Measurements from ENCODE around the gene CDHR4.
"Not testable (repeated sequence)": the region's sequence is repeated elsewhere in the genome, so short reads cannot be mapped to it uniquely, and the experiment has no call there.

CDHR4 gene, protein sequence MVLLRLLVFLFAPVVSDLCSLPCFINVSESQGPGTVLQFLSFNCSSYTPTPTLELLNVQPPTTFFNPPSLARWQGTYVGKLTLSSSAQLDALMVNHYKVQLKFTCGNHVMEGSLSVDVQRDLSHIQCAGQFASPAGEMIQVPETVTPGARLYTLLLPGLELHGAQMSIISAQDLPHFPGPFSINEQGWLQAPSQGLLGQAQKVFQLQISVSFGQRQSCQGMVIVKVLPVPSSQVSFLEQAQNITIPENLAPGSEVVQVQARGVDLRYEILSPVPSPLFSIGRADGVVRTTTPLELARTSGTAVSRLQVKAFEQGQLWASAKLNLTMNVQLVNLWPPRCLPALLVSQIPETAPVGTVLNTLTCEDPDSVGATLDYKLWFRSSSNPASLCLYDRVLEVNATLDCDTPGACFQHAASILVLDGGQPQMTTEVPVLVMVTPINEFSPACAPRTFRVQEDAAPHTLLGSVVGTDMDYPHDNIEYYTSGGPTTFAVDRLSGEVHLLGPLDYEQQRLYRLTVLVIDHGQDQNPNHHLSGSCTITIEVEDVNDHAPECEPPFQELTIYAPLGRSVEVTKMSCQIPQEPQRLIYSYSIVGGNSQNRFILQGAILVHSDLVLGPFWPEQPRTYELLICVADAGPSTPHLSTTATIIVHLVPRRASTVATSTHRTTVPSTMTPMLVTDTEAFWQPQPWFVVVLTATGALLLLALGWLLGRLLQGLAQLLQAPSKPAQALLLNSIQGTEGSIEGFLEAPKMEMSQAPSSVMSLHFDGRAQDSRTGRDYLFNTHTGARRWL

DNA sequence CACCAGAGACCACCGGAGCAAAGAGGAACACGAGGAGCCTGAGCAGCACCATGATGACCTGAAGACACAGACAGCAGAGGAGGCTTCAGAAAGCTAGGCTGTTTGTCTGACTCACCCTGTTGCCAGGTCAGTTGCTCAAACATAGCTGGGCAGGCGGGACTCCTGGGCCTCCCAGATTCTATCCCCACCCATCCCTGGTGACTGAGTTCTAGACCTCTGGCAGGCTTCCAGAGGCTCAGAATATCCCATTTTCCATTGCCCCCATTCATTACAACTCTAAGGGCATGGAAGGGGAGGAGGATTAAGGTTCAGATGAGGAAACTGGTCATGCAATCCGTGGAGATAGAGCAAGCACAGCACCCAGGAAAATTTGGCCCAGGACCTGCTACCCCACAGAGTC is at the start of gene CDHR4:
Gene CDHR4 (minus strand): TSS at position 113 of the 400 bp plus-strand sequence. CDS start 61 bp downstream, at position 52.
- peak; percentile 83 for DNase-seq (ENCODE audit: low read depth)

DNA sequence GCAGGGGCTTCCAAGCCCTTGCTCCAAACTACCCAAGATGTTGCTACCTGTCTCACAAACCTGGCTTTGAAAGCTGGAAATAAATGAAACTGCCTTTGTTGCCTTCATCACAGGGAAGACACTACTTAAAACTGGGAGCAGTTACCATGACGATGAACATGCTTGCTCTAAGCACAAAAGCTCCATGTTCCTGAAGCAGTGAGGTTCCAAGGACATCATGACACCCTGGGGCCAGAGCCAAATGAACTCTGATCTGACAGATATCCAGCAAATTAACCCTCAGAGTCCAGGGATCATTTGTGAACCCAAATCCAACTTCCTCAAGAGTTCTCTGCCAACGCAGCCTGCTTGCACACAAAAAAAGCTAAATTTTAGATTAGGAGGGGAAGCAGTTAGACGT is 46.0 kb upstream of the CDHR4 start:
- no peak for DNase-seq (ENCODE audit: low read depth)

DNA sequence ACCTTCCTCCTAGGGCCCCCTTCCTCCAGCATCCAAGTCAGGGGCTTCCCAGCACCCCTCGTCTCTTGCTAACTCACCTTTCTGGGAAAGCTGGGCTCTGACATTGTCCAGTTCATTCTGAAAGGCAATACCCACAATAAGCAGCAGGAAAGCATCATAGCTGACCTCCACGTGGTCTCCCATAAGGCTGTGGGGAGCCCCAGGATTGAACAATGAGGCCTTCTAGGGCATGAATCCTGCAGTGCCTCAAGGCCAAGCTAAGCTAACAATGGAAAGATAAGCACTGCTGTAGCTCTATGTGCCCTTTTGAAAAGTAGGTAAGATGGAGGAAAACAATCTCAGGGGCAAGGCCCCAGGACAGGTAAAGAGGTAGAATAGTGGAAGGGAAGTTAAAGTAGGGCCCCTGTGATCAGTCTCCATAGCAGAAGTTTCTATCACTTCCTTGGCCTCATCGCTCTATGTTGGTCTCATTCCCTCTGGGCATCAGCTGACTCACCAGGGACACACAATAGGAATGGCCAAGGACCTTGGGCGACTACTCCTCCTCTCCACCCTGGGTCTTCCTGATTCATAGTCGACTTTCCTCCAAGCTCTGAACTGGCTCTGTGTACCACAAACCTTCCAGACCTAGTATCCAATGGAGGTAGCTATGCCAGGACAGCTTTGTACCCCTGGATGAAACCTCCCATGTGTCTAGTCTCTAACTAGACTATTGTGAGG is 45.0 kb upstream of the CDHR4 start:
- no peak for DNase-seq (ENCODE audit: low read depth)

DNA sequence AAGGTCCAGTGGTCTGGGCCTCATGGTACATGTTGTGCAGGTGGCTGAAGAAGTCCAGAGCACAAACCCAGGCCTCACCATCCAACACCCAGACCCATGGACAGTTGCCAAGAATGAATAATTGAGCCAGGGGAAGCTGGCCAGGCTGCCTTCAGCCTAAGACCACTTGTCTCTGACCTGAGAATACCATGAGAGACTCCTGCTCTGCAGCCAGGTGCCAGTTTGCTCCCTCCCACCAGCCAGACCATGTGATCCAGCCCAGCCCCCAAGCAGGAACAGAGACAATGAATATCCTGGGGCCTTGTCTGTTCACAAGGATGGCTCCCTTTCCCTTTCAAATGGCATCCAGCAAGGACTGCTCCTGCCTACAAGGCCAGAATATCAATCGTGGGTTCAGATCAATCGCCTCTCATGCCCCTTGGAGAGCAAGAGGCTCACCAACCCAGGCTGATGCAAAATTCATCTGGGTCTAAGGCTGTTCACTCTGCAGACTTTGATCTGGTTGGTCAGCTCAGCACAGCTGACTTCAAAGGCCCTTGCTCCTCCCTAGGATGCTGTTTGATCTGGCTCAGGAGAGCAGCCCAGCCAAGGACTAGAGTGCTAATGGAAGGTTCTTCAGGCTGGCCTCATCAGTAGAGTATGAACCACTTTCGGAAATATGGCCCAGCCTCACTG is 43.3 kb upstream of the CDHR4 start:
- DNase-seq (ENCODE audit: low read depth), result no peak

DNA sequence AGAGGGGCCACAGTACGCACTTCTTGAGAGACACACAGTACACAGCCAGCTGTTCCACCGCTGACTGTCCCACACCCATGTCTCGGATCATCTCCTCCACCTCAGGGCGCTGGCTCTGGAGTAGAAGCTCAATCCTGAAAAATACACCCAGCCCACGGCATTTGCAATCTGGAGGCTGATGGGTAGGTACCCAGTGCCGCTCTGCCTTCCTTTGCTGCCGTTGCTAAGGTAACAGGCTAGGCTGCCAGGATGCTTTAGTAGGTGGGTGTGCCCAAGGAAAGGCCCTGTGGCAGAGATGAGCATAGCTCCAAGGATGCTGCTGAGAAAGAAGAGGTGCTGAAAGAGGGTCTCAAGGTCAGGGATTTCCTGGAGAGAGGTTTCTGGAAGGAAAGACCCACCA is 42.1 kb upstream of the CDHR4 start:
- DNase-seq (ENCODE audit: low read depth), result no peak

DNA sequence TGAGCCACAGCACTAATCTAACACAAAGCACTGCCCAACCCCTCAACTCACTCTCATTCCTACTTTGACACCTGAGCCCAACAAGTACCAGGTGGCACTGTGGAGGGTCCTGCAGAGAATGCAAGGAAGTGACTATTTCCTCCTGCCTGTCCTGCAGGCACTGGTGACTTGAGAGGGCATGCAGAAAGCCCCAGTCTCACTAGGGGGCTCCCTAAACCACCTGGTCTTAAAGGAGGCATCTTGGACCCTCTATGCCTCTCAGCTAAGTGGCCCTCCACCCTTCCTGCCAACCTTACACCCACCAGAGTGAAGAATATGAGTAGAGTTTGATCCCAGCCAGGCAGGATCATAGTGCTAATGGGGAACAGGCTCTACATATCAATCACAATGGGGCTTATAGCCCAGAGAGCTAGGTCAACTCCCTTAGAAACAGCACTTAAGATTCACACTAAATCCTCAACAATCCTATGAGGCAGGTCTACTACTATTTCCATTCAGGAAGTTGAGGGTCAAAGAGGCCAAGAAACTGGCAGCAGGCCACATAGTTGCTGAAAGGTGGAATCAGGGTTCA is 41.5 kb upstream of the CDHR4 start:
- no peak for DNase-seq (ENCODE audit: low read depth)

DNA sequence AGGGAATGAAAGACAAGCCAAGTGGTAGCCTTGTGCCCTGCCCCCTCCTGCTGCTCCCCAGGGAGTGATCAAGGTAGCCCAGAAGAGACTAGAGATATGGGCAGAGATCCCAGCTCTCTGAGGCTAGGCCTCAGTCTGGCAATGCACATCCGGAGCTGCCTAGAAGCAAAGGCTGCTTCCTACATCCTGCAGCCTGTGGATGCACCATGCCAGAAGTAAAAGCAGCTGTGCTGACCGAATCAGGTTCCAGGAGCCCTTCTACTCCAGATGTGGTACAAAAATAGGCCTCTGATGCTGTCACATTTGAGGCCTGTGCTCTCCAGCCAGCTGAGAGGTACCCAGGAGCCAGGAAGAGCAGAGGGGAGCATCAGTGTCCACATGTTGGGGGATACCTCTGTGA is 40.7 kb upstream of the CDHR4 start:
- DNase-seq (ENCODE audit: low read depth), result no peak

DNA sequence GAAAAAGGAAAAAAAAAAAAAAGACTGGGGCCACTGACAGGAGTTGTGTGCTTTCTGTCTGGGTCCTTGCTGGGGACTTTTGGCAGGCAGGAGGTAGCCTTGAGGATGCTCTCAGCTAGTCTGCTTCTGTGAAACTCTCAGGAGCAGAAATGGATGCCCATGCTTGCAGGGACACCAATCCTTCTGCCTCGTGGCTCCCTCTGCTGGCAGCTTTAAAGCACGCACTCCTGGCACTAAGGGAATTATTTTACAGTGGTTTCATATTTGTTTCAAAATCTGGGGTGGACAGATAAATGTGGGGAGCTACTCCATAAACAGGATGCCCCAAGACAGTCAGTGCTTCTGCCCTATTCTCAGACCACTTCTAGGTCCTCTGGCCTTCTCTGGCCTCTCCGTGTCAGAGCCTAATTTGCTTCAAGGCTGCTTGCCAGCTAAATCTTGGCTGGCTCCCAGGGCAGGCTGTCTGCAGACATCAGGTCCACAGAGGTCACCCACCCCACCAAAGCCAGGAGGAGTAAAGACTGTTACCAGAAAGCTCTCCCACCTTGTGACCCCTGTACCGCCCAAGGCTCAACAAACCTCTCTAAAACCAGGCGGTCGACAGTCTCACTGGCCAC is 39.6 kb upstream of the CDHR4 start:
- DNase-seq (ENCODE audit: low read depth), result peak; percentile 70

DNA sequence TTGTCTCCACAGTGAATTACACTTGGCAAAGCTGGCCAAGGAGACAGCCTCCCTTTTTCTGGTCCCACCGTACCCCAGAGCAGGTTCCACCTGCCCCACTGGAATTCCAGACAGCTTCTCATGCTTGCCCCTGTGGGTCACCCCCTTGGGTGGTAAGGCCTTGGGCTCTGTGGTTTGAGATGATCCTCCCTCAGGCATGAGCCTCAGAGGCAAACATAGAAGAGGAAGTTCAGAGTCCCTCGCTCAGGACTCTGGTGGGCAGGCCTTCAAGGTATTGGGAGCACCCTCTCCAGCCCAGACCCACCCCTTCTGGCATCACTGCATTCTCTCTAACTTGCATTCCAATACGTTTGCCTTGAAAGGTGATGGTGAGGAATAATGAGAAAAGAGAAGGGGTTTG is 31.7 kb upstream of the CDHR4 start:
- DNase-seq (ENCODE audit: low read depth), result no peak

DNA sequence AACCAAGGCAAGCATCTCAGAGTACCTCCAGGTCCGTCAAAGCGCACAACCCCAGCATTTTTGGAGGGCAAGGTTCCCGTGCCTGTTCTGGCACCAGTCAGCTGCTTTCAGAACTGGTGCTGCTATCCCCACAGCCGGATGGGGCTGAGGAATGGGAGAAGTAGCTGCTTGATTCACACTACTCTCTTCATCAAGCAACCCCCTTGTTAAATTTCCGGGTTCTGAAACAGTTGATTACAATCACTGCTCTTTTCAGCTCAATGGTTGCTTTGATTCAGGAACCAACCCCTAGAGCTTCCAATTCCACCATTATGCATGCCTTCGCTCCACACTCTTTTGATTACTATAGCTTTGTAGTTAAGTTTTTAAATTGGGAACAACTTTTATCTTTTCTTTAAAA is 26.3 kb upstream of the CDHR4 start:
- no peak for DNase-seq (ENCODE audit: low read depth)

DNA sequence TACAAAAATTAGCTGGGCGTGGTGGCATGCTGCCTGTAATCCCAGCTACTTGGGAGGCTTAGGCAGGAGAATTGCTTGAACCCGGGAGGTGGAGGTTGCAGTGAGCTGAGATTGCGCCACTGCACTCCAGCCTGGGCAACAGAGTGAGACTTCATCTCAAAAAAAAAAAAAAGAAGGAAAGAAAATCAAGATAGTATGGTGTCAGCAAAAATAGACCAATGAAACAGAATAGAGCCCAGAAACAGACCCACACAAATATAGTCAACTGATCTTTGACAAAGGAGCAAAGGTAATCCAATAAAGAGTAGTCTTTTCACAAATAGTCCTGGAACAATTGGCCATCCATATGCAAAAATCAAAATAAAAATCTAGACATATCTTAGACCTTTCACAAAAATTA is 23.5 kb upstream of the CDHR4 start:
- DNase-seq (ENCODE audit: low read depth), result not testable (repeated sequence)

DNA sequence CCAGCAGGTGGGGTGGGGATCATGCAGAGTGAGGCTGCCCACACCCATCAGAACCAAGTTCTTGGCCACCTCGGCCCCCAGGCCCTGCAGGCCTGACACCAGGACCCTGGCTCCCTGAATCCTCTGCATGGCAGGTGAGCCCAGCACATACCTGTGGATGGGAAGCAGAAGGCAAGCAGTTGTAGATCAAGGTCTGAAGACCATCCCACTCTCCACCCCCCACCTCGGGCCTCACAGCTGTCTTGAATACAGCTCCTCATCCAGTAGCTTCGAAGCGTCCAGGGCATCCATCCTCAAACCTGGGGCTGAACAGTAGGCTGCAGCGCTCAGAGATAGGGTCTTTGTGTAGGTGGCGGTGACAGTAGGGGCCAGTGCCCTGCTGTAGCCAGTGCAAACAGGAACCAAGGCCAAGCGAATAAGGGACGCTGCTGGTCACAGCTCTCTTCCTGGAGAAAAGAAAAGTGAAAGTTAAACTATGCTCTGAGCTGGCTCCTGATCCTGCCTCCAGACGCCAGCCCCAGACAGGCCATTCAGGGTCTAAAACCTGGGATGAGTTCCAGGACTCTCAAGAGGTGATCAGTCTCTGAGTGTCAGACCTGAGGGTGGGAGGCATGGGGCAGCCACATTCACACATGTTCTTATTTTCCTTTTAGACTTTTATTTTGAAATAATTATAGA is 14.0 kb upstream of the CDHR4 start, which contains the start of gene UBA7:
Gene UBA7 (minus strand): TSS at position 457 of the 678 bp plus-strand sequence. CDS start 166 bp downstream, at position 291.
- DNase-seq (ENCODE audit: low read depth), result peak; percentile 58

DNA sequence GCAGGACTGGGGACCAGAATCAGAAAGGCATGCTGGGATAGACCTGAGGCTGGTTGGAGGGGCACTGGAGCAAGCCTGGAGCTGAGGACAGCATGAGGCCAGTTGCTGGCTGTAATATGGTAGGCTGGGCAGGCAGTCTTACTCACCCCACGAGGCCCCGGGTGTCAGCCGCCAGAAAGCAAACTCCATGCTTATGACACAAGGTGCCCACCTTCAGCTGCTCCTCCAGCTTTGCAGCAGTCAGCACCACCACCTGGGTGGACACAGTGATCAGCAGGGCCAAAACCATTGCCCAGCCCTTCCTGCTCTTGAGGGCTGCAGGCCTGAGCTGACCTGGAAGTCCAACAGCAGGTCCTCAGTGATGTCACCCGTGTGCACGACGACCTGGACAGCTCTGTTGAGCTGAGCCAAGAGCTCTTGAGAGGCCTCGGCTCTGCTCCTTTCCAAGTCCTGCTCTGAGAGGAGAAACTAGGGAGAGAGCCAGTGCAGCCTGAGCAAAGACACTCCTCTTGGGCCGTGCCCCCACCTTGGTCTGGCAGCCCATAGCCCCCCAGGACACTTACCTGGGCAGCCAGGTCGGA is 13.3 kb upstream of the CDHR4 start:
- DNase-seq (ENCODE audit: low read depth), result no peak

DNA sequence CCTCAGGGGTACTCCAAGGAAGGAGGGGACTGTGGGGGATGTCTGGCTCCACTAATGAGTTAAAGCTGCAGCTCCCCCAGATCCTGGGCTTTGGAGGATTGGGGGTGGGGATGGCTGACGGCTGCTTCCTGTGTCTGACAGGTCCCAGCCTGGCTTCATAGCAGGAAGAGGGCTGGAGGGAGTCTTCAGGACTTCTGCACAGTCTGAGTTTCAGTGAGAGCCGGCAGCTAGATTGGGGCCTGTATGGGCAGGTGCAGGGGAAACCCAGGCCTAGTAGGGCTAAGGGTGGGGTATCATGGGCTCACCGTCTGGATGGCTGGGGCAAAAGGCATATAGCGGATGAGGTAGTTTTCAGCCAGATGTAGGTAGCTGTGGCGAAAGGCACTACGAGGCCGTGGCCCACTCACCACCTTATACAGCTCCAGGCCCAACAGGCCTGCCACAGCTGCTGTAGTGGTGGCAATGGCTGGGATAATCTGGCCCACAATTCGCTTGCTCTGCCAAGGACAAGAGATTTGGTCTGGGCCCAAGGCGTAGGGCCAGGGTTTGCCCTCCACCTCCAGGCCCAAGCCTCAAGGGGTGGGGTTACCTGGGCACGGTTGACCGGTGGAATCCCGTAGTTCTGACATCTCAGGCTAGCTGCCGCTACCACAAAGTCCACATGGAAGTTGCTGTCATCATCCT is 7.9 kb upstream of the CDHR4 start:
- no peak for DNase-seq (ENCODE audit: low read depth)

DNA sequence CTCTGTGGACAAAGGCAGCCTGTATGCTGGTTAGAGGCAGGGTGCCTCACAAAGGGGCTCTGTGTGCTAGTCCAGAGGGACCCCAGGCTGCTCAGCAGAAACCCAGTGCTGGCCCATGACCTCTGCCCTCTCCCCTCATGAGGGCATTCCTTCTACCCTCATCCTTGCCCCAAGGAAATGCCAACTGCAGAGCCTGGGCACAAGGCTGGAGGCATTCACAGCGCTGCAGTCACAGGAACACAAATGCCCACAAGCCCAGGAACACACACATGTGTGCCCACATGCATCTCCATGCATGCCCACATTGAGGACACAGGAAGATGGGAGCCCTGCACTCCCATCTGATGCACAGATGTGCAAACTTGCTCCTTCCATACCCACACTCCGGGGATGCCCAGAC is 7.2 kb upstream of the CDHR4 start:
- DNase-seq (ENCODE audit: low read depth), result no peak

DNA sequence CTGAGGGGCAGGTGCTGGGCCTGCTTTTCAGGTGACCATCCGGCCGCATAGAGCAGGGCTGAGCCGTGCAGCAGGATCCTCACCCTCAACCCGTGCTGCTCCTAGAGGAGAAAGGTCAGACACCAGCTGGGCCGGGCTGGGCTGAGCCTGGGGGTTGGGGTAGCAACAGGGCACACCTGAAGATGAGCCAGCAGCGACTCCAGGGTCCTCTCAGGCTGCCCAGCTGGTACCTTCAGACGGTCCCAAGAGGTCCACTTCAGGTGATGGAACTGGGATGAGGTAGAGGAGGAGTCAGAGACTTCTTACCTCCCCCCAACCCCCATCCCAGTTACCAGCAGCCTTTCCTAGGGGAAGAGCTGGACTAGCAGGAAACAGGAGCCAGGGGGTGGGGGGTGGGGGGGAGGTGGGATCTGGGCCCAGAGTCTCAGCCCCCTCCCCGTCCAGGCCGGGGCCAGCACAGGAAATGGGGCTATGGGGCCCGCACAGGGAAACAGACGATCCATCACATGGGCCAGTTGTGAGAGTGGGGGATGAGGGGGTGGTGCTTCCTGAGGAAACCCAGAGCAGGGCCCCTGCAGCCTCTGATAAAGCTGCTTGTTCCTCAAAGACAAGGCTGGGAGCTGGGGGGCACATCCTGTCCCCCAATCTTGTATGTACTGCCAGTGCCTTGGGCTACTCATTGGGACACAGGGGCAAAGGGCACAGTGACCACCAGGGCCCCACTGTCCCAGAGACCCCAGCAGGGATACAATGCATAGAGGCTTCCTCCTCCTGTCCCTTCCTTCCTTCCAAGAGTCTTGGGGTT is 6.4 kb upstream of the CDHR4 start:
- DNase-seq (ENCODE audit: low read depth), result no peak

DNA sequence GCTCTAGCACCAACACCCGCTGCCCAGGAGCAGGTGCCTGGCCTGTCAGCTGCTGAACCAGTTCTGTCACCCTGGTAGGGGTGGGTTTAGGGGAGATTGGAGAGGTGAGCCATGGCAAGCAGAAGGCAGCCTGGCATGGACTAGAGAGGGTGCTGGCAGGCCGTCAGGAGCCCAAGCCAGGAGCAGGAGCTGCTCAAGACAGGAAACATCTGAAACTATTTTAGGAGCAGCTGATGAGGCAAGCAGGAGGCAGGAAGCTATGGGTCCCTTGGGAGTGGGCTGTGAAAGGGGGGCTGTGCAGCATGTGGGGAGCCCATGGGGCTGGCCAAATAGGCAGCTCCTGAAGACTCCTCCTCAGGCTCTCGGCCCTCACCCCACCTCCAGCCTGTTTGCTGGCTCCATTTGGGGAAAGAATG is 5.7 kb upstream of the CDHR4 start:
- peak; percentile 98 for DNase-seq (ENCODE audit: low read depth)

DNA sequence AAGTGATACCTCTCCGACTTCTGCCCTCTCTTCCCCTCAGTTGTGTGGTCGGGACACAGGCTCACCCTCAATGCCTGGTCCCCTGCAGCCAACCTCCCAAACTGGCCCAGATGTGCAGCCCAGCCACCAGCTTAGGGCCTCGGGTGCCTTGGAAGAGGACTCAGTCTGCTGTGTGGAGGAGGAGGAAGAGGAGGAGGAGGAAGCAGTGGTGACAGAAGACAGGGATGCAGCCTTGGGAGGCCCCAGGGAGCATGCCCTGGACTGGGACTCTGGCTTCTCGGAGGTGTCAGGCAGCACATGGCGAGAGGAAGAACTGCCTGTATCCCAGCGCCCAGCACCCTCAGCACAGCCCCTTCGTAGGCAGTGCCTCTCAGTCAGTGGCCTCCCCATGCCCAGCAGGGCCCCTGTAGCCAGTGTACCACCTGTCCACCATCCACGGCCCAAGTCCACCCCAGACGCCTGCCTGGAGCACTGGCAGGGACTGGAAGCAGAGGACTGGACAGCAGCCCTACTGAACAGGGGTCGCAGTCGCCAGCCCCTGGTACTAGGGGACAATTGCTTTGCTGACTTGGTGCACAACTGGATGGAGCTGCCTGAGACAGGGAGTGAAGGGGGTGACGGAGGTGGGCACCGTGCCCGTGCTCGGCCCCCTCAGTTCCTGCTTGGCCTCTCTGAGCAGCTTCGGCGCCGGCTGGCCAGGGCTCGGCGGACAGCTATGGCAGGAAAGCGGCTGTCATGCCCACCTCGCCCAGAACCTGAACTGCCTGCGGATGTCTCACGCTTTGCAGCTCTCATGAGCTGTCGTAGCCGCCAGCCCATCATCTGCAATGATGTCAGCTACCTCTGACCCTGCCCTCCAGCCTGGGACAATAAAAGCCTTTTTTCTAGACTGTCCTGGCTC is 4.7 kb upstream of the CDHR4 start:
- DNase-seq (ENCODE audit: low read depth), result no peak

All from fibroblast of gingiva (primary cell).